ENCODE data around the gene NTM.

NTM gene

DNA sequence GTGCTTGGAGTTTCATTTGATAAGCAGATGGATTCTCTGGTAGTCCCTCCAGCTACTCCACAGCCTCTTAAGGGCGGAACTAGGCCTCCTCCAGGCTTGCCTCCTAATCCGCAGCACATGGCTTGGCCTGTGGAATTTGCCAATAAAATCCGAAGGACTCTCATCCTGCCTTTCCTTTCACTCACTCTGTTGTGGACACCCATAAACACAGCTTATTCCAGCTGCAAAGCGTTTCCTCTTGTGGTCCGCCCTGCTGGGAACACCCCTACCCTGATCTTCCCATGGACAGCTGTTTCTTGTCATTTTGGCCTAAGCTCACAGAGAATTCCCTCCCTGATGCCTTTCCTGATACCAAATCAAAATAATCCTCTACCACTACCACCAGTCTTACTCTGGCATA, 546.2 kb downstream of the NTM start:
- TF ChIP-seq EZH2phosphoT487 (IDR thresholded peaks at IDR 0.05; ENCODE audit: borderline replicate concordance) (no peak), CTCF (conservative IDR thresholded peaks at IDR 0.05; ENCODE audit: low read length) (no peak)
- Histone ChIP-seq H3K4me3 (ENCODE audit: low read length, poor library complexity, severe bottlenecking) (no peak overlapping the region), H3K9me2 (replicated peaks; ENCODE audit: low read depth, low read length) (no peaks in the 10 kb centered on the region), H3K4me2 (ENCODE audit: low read depth, low read length, poor library complexity, severe bottlenecking) (no peak overlapping the region), H3F3A (ENCODE audit: low read depth) (no peaks in the 10 kb centered on the region), H2AFZ (ENCODE audit: low read length) (no peak overlapping the region), H3K79me2 (ENCODE audit: insufficient read depth, low read length) (no peaks in the 10 kb centered on the region), H3K27me3 (ENCODE audit: insufficient read depth, low read length, poor library complexity, severe bottlenecking) (no peaks in the 10 kb centered on the region), H3K4me1 (ENCODE audit: insufficient read depth, low read length, poor library complexity, severe bottlenecking) (no peaks in the 10 kb centered on the region), H3K36me3 (ENCODE audit: insufficient read depth, low read length) (no peaks in the 10 kb centered on the region), H3K9ac (ENCODE audit: low read depth, low read length, poor library complexity, severe bottlenecking) (no peak overlapping the region), H4K20me1 (ENCODE audit: insufficient read depth, low read length, poor library complexity, severe bottlenecking) (peaks cover 4% of the 10 kb centered on the region), H3K9me3 (ENCODE audit: insufficient read depth, low read depth, low read length) (no peaks in the 10 kb centered on the region)

DNA sequence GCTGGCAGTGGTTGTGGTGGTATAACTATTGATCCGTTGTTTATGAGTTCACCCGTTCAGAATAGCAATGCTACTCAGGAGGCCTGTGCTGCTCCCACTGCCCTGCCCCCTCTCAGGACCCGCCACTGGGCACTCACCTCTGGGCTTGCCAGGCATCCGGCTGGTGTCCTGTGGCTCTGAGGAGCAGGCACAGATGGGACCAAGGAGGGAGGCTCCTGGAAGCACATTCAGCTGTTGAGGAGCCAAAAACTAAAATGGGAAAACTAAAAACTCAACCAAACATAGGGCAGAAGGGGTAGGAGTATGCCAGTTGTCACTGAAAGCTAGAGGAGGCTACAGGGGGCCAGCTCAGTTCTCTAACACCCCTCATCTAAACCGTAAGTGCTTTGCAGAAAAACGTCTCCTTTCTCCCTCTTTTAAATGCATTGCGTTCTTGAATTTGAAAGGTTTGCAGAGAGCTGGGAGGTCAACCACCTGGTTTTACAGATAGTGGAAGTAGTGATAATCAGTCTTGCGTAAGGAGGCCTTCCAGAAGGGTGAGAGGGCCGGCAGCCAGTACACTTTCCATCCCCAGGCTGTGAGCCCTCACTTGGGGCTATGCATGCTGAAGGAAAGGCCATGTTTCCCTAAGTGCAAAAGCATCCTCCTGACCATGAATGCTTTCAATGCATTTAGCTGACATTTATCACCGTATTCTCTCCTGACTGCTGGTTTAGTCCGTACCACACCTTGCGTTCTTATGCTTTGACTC, 547.4 kb downstream of the NTM start:
- Histone ChIP-seq H3K4me3 (ENCODE audit: low read length, poor library complexity, severe bottlenecking) (no peak overlapping the region), H3K79me2 (ENCODE audit: insufficient read depth, low read length) (no peaks in the 10 kb centered on the region), H3K9me3 (ENCODE audit: insufficient read depth, low read depth, low read length) (no peaks in the 10 kb centered on the region), H3F3A (ENCODE audit: low read depth) (no peaks in the 10 kb centered on the region), H3K27me3 (ENCODE audit: insufficient read depth, low read length, poor library complexity, severe bottlenecking) (no peaks in the 10 kb centered on the region), H3K36me3 (ENCODE audit: insufficient read depth, low read length) (no peaks in the 10 kb centered on the region), H3K4me2 (ENCODE audit: low read depth, low read length, poor library complexity, severe bottlenecking) (no peak overlapping the region), H3K9ac (ENCODE audit: low read depth, low read length, poor library complexity, severe bottlenecking) (no peak overlapping the region), H2AFZ (ENCODE audit: low read length) (no peak overlapping the region), H4K20me1 (ENCODE audit: insufficient read depth, low read length, poor library complexity, severe bottlenecking) (peaks cover 4% of the 10 kb centered on the region), H3K9me2 (replicated peaks; ENCODE audit: low read depth, low read length) (no peaks in the 10 kb centered on the region), H3K4me1 (ENCODE audit: insufficient read depth, low read length, poor library complexity, severe bottlenecking) (no peaks in the 10 kb centered on the region)
- TF ChIP-seq EZH2phosphoT487 (IDR thresholded peaks at IDR 0.05; ENCODE audit: borderline replicate concordance) (no peak), CTCF (conservative IDR thresholded peaks at IDR 0.05; ENCODE audit: low read length) (no peak)

GRCh38 chr11:131918663-131919062, 548.2 kb downstream of the NTM start:
- Histone ChIP-seq H2AFZ (ENCODE audit: low read length) (no peak overlapping the region), H4K20me1 (ENCODE audit: insufficient read depth, low read length, poor library complexity, severe bottlenecking) (peaks cover 4% of the 10 kb centered on the region), H3K4me3 (ENCODE audit: low read length, poor library complexity, severe bottlenecking) (no peak overlapping the region), H3K9ac (ENCODE audit: low read depth, low read length, poor library complexity, severe bottlenecking) (no peak overlapping the region), H3F3A (ENCODE audit: low read depth) (no peaks in the 10 kb centered on the region), H3K79me2 (ENCODE audit: insufficient read depth, low read length) (no peaks in the 10 kb centered on the region), H3K9me2 (replicated peaks; ENCODE audit: low read depth, low read length) (no peaks in the 10 kb centered on the region), H3K4me2 (ENCODE audit: low read depth, low read length, poor library complexity, severe bottlenecking) (no peak overlapping the region), H3K36me3 (ENCODE audit: insufficient read depth, low read length) (no peaks in the 10 kb centered on the region), H3K27me3 (ENCODE audit: insufficient read depth, low read length, poor library complexity, severe bottlenecking) (no peaks in the 10 kb centered on the region), H3K9me3 (ENCODE audit: insufficient read depth, low read depth, low read length) (no peaks in the 10 kb centered on the region; the same call in 1 of the 2 replicates), H3K4me1 (ENCODE audit: insufficient read depth, low read length, poor library complexity, severe bottlenecking) (no peaks in the 10 kb centered on the region)
- TF ChIP-seq EZH2phosphoT487 (IDR thresholded peaks at IDR 0.05; ENCODE audit: borderline replicate concordance) = no peak
- TF ChIP-seq CTCF (conservative IDR thresholded peaks at IDR 0.05; ENCODE audit: low read length) = no peak

Data from Loucy (cell line).